Central memory CD8-positive, alpha-beta T cell (primary cell): Measurements from ENCODE around the gene RSRC1.

Source experiments
- ATAC-seq: fragments of 150-1000 bp; cut with Tn5 transposase; replicated peaks from 2 replicates; pipeline ENCODE4 v1.10.0; 2022; ENCODE audit warnings: mild to moderate bottlenecking, moderate FRiP score, moderate number of reproducible peaks; ENCODE audit not compliant: poor library complexity, severe bottlenecking; ENCODE audit errors: extremely low read depth
- DNase-seq, 2 donors: peaks; one replicate each; pipeline ENCODE4 v3.0.0; 2021; ENCODE audit warnings: low spot score in 2 of 2
- H3K27ac Mint-ChIP-seq: one replicate; pipeline ENCODE4 v1.8.0; 2022; ENCODE audit warnings: low read depth, mild to moderate bottlenecking, moderate library complexity, mixed read lengths
- H3K27me3 Mint-ChIP-seq: one replicate; pipeline ENCODE4 v1.8.0; 2022; ENCODE audit warnings: mixed read lengths
- H3K36me3 Mint-ChIP-seq: one replicate; pipeline ENCODE4 v1.8.0; 2022; ENCODE audit warnings: mild to moderate bottlenecking, moderate library complexity, mixed read lengths; ENCODE audit not compliant: insufficient read depth
- H3K4me1 Mint-ChIP-seq: one replicate; pipeline ENCODE4 v1.8.0; 2022; ENCODE audit warnings: mixed read lengths
- H3K4me3 Mint-ChIP-seq: one replicate; pipeline ENCODE4 v1.8.0; 2022; ENCODE audit warnings: mild to moderate bottlenecking, moderate library complexity, mixed read lengths
- H3K9me3 Mint-ChIP-seq: one replicate; pipeline ENCODE4 v1.8.0; 2022; ENCODE audit warnings: mixed read lengths

Gene RSRC1

GRCh38 chr3:158560979-158561378 is 451.1 kb downstream of the RSRC1 start:
- Mint-ChIP-seq H3K9me3 (peaks cover 5% of the 10 kb centered on the region), H3K27ac (no peak overlapping the region)

GRCh38 chr3:158562674-158563073 is 452.8 kb downstream of the RSRC1 start:
- ATAC-seq (no peak), DNase-seq (no peak)
- Mint-ChIP-seq H3K4me3 (no peak overlapping the region), H3K36me3 (no peaks in the 10 kb centered on the region), H3K27me3 (peaks cover 24% of the 10 kb centered on the region), H3K4me1 (no peaks in the 10 kb centered on the region), H3K9me3 (peaks cover 5% of the 10 kb centered on the region), H3K27ac (no peak overlapping the region)

More at GRCh38 chr3:158560979-158561378, 451.1 kb downstream of the RSRC1 start:
- Mint-ChIP-seq H3K4me3 (no peak overlapping the region), H3K4me1 (no peaks in the 10 kb centered on the region), H3K27me3 (peaks cover 25% of the 10 kb centered on the region), H3K36me3 (no peaks in the 10 kb centered on the region)
- ATAC-seq (no peak), DNase-seq (no peak)

- H3K27me3 Mint-ChIP-seq, result peaks cover 26% of the 10 kb centered on the region
- H3K4me1 Mint-ChIP-seq, result no peaks in the 10 kb centered on the region
- no peaks in the 10 kb centered on the region for H3K36me3 Mint-ChIP-seq
- no peak overlapping the region for H3K4me3 Mint-ChIP-seq
- H3K9me3 Mint-ChIP-seq, result peaks cover 5% of the 10 kb centered on the region
- no peak for ATAC-seq
- DNase-seq, result no peak
- no peak overlapping the region for H3K27ac Mint-ChIP-seq
Measured at GRCh38 chr3:158563076-158563475, 453.2 kb downstream of the RSRC1 start.

GRCh38 chr3:158565076-158565475 is 455.2 kb downstream of the RSRC1 start:
- Mint-ChIP-seq H3K27ac (no peak overlapping the region), H3K36me3 (no peaks in the 10 kb centered on the region), H3K4me1 (no peaks in the 10 kb centered on the region), H3K4me3 (no peak overlapping the region), H3K27me3 (peaks cover 46% of the 10 kb centered on the region), H3K9me3 (peaks cover 5% of the 10 kb centered on the region)
- ATAC-seq (no peak), DNase-seq (no peak)

GRCh38 chr3:158568784-158569183 is 458.9 kb downstream of the RSRC1 start:
- Mint-ChIP-seq H3K9me3 (peaks cover 5% of the 10 kb centered on the region), H3K36me3 (peaks cover 8% of the 10 kb centered on the region)
- ATAC-seq, result no peak

GRCh38 chr3:158569794-158570193 is 459.9 kb downstream of the RSRC1 start:
- H3K27ac Mint-ChIP-seq, result peak overlapping the region; percentile 99
- peaks cover 5% of the 10 kb centered on the region for H3K9me3 Mint-ChIP-seq
- H3K27me3 Mint-ChIP-seq, result peaks cover 59% of the 10 kb centered on the region
- DNase-seq (no peak), ATAC-seq (no peak)
- H3K4me3 Mint-ChIP-seq, result no peak overlapping the region
- peaks cover 8% of the 10 kb centered on the region for H3K36me3 Mint-ChIP-seq
- H3K4me1 Mint-ChIP-seq, result peaks cover 12% of the 10 kb centered on the region

More at GRCh38 chr3:158568784-158569183, 458.9 kb downstream of the RSRC1 start:
- H3K27me3 Mint-ChIP-seq, result peaks cover 62% of the 10 kb centered on the region
- H3K4me1 Mint-ChIP-seq, result peaks cover 12% of the 10 kb centered on the region
- H3K27ac Mint-ChIP-seq, result no peak overlapping the region
- no peak for DNase-seq
- no peak overlapping the region for H3K4me3 Mint-ChIP-seq

- Mint-ChIP-seq H3K9me3 (no peaks in the 10 kb centered on the region), H3K36me3 (peaks cover 8% of the 10 kb centered on the region), H3K27me3 (peaks cover 48% of the 10 kb centered on the region), H3K27ac (peak within 1 kb of the TSS; percentile 99), H3K4me1 (peaks cover 12% of the 10 kb centered on the region), H3K4me3 (peak within 1 kb of the TSS; percentile 94)
- DNase-seq (peak; percentile 58 to 73), ATAC-seq (peak; percentile 87)
Measured at GRCh38 chr3:158570999-158571702, 461.3 kb downstream of the RSRC1 start, which contains the start of gene MLF1. TSS of gene MLF1 (plus strand) at chr3:158571194. CDS start at chr3:158571301, 107 bp downstream.

GRCh38 chr3:158571969-158572765 is 462.3 kb downstream of the RSRC1 start:
- Mint-ChIP-seq H3K9me3 (no peaks in the 10 kb centered on the region), H3K4me1 (peaks cover 12% of the 10 kb centered on the region), H3K27ac (no peak overlapping the region), H3K36me3 (peaks cover 8% of the 10 kb centered on the region), H3K4me3 (peak overlapping the region; percentile 94), H3K27me3 (peaks cover 42% of the 10 kb centered on the region)
- DNase-seq (no peak), ATAC-seq (no peak)

GRCh38 chr3:158572766-158573060 is 462.8 kb downstream of the RSRC1 start:
- Mint-ChIP-seq H3K4me1 (peaks cover 12% of the 10 kb centered on the region), H3K27me3 (peaks cover 39% of the 10 kb centered on the region), H3K4me3 (peak overlapping the region; percentile 36), H3K27ac (no peak overlapping the region), H3K9me3 (no peaks in the 10 kb centered on the region), H3K36me3 (peaks cover 8% of the 10 kb centered on the region)
- DNase-seq, result no peak
- ATAC-seq, result no peak

GRCh38 chr3:158573714-158574113 is 463.8 kb downstream of the RSRC1 start:
- Mint-ChIP-seq H3K36me3 (peaks cover 8% of the 10 kb centered on the region), H3K4me3 (no peak overlapping the region), H3K9me3 (no peaks in the 10 kb centered on the region), H3K27ac (no peak overlapping the region), H3K4me1 (peaks cover 12% of the 10 kb centered on the region), H3K27me3 (peaks cover 29% of the 10 kb centered on the region)
- ATAC-seq, result no peak
- DNase-seq, result no peak

GRCh38 chr3:158574646-158575045 is 464.8 kb downstream of the RSRC1 start:
- Mint-ChIP-seq H3K27me3 (peaks cover 20% of the 10 kb centered on the region), H3K36me3 (peaks cover 8% of the 10 kb centered on the region), H3K4me1 (peaks cover 12% of the 10 kb centered on the region), H3K27ac (no peak overlapping the region), H3K9me3 (no peaks in the 10 kb centered on the region), H3K4me3 (no peak overlapping the region)
- DNase-seq, result no peak
- no peak for ATAC-seq

GRCh38 chr3:158590223-158590622 is 480.3 kb downstream of the RSRC1 start:
- H3K36me3 Mint-ChIP-seq, result peaks cover 2% of the 10 kb centered on the region
- H3K27me3 Mint-ChIP-seq, result no peaks in the 10 kb centered on the region
- DNase-seq, result no peak
- H3K4me1 Mint-ChIP-seq, result no peaks in the 10 kb centered on the region
- H3K4me3 Mint-ChIP-seq, result no peak overlapping the region
- H3K27ac Mint-ChIP-seq, result no peak overlapping the region
- H3K9me3 Mint-ChIP-seq, result no peaks in the 10 kb centered on the region
- ATAC-seq, result no peak
